Heart left ventricle (tissue), 16 donors: ENCODE data around the gene PRICKLE1. TPM values are rescaled to one million over a fixed set of nuclear protein-coding genes. Genes with fewer than 3 reads are reported as not detected.

Source experiments
- ATAC-seq, 4 donors: fragments of 200-7000 bp; cut with Tn5 transposase; one replicate each; pipeline ENCODE4 v1.9.1; 2020 to 2022; ENCODE audit warnings: moderate library complexity in 4 of 4, mild to moderate bottlenecking in 3 of 4, moderate number of reproducible peaks in 1 of 4
- DNase-seq, 5 donors: peaks; one replicate each; pipeline ENCODE4 v3.0.0-alpha.2; 2020
- H3K27ac ChIP-seq, 12 donors: fragments of 200-600 bp; sonication (generic) in 4 of 12; one replicate each; pipeline versions ENCODE4 v1.5.0 to v1.8.0; 2016 to 2022; ENCODE audit warnings: mild to moderate bottlenecking in 2 of 12
- H3K27me3 ChIP-seq, 9 donors: fragments of 200-600 bp; sonication (generic) in 2 of 9; one replicate each; pipeline versions ENCODE4 v1.5.1 to v1.8.0; 2016 to 2022; ENCODE audit warnings: mild to moderate bottlenecking in 3 of 9
- H3K36me3 ChIP-seq, 9 donors: fragments of 200-600 bp; sonication (generic) in 2 of 9; one replicate each; pipeline versions ENCODE4 v1.5.0 to v1.8.0; 2018 to 2022; ENCODE audit warnings: mild to moderate bottlenecking in 2 of 9
- H3K4me1 ChIP-seq, 12 donors: fragments of 200-600 bp; sonication (generic) in 4 of 12; one replicate each; pipeline versions ENCODE4 v1.5.0 to v1.8.0; 2016 to 2022; ENCODE audit warnings: mild to moderate bottlenecking in 3 of 12
- H3K4me3 ChIP-seq, 12 donors: fragments of 200-600 bp; sonication (generic) in 4 of 12; one replicate each; pipeline versions ENCODE4 v1.5.0 to v1.8.0; 2017 to 2022; ENCODE audit warnings: mild to moderate bottlenecking in 9 of 12, moderate library complexity in 4 of 12
- H3K9me3 ChIP-seq, 12 donors: fragments of 200-600 bp; sonication (generic) in 4 of 12; one replicate each; pipeline versions ENCODE4 v1.5.0 to v1.8.0; 2016 to 2022; ENCODE audit warnings: mild to moderate bottlenecking in 1 of 12
- POLR2A ChIP-seq, 2 donors: fragments of 450-650 bp; IDR thresholded peaks; one replicate each; pipeline ENCODE4 v1.6.1; 2017; ENCODE audit warnings: antibody characterized with exemption in 2 of 2, mild to moderate bottlenecking in 2 of 2, moderate library complexity in 2 of 2
- WGBS, 4 donors: extraction: QIAGEN DNeasy Blood & Tissue Kit in 2 of 4; methylation state at CpG; one replicate each; pipeline versions ENCODE4 v1.1.5 to v1.1.7; 2013 to 2018; 5-methylcytosine and 5-hydroxymethylcytosine counted together
- intact Hi-C, 10 donors: fragments of 100-400 bp; cut with DNase I; formaldehyde crosslinking; loops; one replicate each; pipeline versions ENCODE4 v1.11.1 to v1.14.2; 2022
- polyA plus RNA-seq, 2 donors: library from polyadenylated mRNA; stranded (reverse); fragments of 200-250 nt; gene quantifications; one replicate each; pipeline ENCODE4 v1.2.3, GENCODE V29; 2013
- total RNA-seq, 9 donors: library from RNA; depleted of rRNA in 2 of 9; stranded (reverse); fragments of >200 nt in 2 of 9; fragmentation: NEBNext Ultra II Directional in 3 of 9; extraction: Animal tissue kit (Norgen Biotek cat#: 25700) in 3 of 9; gene quantifications; one replicate each; pipeline versions ENCODE4 v1.1.0 to v1.2.4, GENCODE V29; 2016 to 2023
- TF ChIP-seq, protein P1 (sequence below), 12 donors: fragments of 200-600 bp; sonication (generic) in 4 of 12; IDR thresholded peaks; one replicate each; pipeline versions ENCODE4 v1.5.0 to v1.8.0; 2018 to 2022; ENCODE audit warnings: antibody characterized with exemption in 12 of 12, mild to moderate bottlenecking in 5 of 12
- donor health status: ischemic (EF 13 %, LVEDD 7.1; RV severe dilation, severe dysfunction).
- donor health status: healthy with polysubstance abuse.
- donor health status: DM: no; HTN: yes; CAD: no.
- donor health status: DM: no; HTN: no; CAD: no.
- donor health status: ischemic (EF 25% LVEDD 6.9; RV normal size, moderate dysfunction).
- donor health status: ischemic (EF 25% LVEDD 5.7; RV mildly dilated, moderate dysfunction).
- donor health status: healthy.
- donor health status: DM: yes; HTN: yes; CAD: no.
- donor health status: ischemic (EF 35%, LVEDD 5.7; RV mildly dilated, moderate dysfunction).
- donor health status: nonischemic (EF 11% LVEDD 7.7; RV severe dilation, severe dysfunction).
- donor health status: DM: yes; HTN: yes; CAD: no.
- donor health status: PGD.
- donor health status: ischemic (EF 29% LVEDD 5.4; RV normal size, mild dysfunction).
- donor health status: nonischemic (EF 23%, LVEDD 6.1; RV moderate dilation, normal function).

The PRICKLE1 gene
- total and polyA plus RNA-seq, 11 donors, result 3.2 to 39.2 (median 20.7) TPM

DNA sequence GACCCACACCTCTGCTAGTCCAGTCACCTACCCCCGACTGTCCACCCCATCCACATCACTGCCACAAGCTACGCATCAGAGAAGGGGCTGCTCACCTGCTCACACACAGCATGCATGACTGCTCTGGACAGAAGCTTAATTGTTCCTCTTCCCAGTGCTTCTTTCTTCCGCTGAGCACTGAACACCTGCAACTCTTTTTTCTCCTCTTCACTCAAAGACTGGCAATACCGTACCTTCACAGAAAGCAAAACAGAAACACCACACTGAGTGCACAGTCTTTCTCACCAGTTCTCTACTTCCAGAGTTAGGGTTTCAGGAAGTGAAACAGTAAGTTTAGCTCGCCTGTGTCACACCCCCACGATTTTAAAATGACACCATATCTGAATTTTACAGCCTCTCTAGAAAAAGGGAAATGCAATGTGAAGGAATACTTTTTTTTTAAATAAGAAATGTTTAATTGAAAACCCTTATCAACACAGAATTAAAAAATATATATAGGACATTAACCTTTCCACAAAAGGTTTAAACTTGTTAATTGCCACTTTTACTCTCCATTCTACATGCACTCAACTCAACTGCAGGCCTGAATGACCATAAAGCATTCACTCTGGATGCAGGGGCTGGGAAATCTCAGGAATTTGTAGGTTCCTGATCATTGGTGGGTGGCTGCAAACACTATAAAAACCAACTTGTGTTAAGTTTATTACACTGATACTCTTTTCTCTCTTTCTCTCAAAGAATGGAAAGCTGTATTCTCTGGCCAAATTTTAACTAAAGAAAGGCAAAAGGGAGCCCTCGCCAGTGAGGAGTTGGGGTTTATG lies 120.0 kb downstream of the PRICKLE1 start:
- ATAC-seq, result peak in 1 of 4 donors; percentile 31
- H3K4me3 ChIP-seq, result peak overlapping the region in 5 of 12 donors; percentile 3 to 52 (median 7)
- TF ChIP-seq, protein P1, sequence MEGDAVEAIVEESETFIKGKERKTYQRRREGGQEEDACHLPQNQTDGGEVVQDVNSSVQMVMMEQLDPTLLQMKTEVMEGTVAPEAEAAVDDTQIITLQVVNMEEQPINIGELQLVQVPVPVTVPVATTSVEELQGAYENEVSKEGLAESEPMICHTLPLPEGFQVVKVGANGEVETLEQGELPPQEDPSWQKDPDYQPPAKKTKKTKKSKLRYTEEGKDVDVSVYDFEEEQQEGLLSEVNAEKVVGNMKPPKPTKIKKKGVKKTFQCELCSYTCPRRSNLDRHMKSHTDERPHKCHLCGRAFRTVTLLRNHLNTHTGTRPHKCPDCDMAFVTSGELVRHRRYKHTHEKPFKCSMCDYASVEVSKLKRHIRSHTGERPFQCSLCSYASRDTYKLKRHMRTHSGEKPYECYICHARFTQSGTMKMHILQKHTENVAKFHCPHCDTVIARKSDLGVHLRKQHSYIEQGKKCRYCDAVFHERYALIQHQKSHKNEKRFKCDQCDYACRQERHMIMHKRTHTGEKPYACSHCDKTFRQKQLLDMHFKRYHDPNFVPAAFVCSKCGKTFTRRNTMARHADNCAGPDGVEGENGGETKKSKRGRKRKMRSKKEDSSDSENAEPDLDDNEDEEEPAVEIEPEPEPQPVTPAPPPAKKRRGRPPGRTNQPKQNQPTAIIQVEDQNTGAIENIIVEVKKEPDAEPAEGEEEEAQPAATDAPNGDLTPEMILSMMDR (IDR thresholded peaks at IDR 0.05), result no peak
- no peak for TF ChIP-seq POLR2A (IDR thresholded peaks at IDR 0.05)

DNA sequence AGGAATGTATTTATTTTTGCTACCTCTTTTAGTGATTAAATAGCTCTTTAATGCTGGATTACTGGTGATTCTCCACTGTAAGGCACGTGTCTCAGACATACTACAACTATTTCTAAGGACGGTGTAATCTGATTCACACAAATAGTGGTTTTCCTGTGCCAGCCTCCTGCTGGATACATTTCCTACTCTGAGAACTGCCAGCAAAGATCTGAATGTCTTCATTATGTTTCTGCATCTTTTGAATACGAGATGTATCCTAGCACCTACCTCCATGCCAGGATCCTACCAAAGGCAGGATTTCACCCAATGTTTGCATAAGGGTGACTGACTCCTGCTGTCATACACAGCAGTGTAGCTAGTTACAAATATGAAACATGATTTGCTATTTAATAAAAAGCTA lies 120.6 kb downstream of the PRICKLE1 start:
- DNase-seq (no peak), ATAC-seq (no peak)
- intact Hi-C loops, result loop anchor here in 1 of 10 donors (10.0 kb wide), 1 partner anchor 134 kb away; no protein-coding TSS in a partner anchor
- peak overlapping the region in 10 of 12 donors; percentile 3 to 67 (median 39) for H3K27ac ChIP-seq
- H3K9me3 ChIP-seq, result no peaks in the 10 kb centered on the region
- no peaks in the 10 kb centered on the region for H3K27me3 ChIP-seq
- TF ChIP-seq, protein P1 (IDR thresholded peaks at IDR 0.05), result no peak
- no peak for TF ChIP-seq POLR2A (IDR thresholded peaks at IDR 0.05)
- 34 to 50% (median 48%) methylated on average over 3 of the region's 3 CpGs for WGBS, 4 donors
- H3K36me3 ChIP-seq, result peaks cover 0 to 84% (median 56%) of the 10 kb centered on the region in 9 donors
- H3K4me1 ChIP-seq, result peaks cover 0 to 58% (median 31%) of the 10 kb centered on the region in 12 donors
- peak overlapping the region in 5 of 12 donors; percentile 3 to 52 (median 7) for H3K4me3 ChIP-seq

More for the DNA sequence above, 120.0 kb downstream of the PRICKLE1 start:
- DNase-seq, result no peak
- Histone ChIP-seq H3K4me1 (peaks cover 3 to 64% (median 37%) of the 10 kb centered on the region in 12 donors), H3K27me3 (no peaks in the 10 kb centered on the region), H3K27ac (peak overlapping the region in 5 of 12 donors; percentile 32 to 67 (median 61)), H3K36me3 (peaks cover 0 to 77% (median 50%) of the 10 kb centered on the region in 9 donors), H3K9me3 (no peaks in the 10 kb centered on the region)
- WGBS, 4 donors, result 75 to 83% (median 82%) methylated on average over 7 of the region's 7 CpGs
- intact Hi-C loops, result loop anchor here in 3 of 10 donors (10.0 kb wide), 3 partner anchors 135 to 325 kb away; partner anchors contain the start of genes GXYLT1 (in 1 of the 3) and YAF2 (in 1 of the 3)

DNA sequence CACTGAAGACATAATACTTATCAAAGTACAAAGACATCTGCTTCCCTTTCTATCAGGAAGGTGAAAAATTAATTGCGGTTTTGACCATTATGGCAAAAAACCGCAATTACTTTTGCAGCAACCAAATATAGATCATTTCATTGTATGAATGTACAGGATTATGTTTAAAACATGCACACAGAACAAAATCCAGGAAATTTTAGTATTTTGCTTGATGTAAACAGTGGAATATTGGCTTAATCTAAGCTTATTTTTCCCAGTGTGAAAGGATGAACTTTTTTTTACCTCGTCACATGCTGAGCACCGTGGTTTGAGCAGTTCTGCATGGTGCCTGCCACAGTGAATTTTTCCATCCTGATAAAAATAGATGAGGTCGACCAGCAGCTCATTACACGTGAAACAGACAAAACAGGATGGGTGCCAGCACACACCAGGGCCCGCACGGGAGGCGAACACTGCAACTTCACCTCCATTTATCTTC lies 121.2 kb downstream of the PRICKLE1 start:
- 36 to 43% (median 40%) methylated on average over 9 of the region's 9 CpGs for WGBS, 4 donors
- intact Hi-C loops, result loop anchor here in 1 of 10 donors (10.0 kb wide), 1 partner anchor 134 kb away; no protein-coding TSS in a partner anchor
- Histone ChIP-seq H3K4me3 (peak overlapping the region in 1 of 12 donors; percentile 52), H3K36me3 (peaks cover 0 to 89% (median 62%) of the 10 kb centered on the region in 9 donors), H3K27me3 (no peaks in the 10 kb centered on the region), H3K27ac (peak overlapping the region in 10 of 12 donors; percentile 3 to 67 (median 39)), H3K9me3 (no peaks in the 10 kb centered on the region), H3K4me1 (peaks cover 0 to 55% (median 26%) of the 10 kb centered on the region in 12 donors)
- ATAC-seq (peak; percentile 82 to 86 (median 84)), DNase-seq (peak in 4 of 5 donors; percentile 53 to 69 (median 60))
- TF ChIP-seq, protein P1 (IDR thresholded peaks at IDR 0.05), result no peak
- no peak for TF ChIP-seq POLR2A (IDR thresholded peaks at IDR 0.05)

DNA sequence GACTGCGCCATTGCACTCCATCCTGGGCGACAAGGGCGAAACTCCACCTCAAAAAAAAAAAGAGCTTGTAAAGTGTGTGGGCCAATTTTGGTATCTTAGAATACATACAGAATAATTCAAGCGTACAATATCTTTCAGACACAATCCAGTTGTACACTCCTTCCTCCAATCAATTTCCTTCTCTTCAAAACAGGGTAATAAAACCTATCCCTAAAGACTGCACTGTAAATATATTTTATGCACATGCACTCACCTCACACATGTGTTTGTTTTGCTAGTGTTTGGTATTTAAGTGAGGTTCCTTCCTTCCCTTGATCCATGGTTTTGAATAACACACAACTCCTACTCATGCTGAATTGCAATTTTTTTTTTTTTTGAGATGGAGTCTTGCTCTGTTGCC lies 125.9 kb downstream of the PRICKLE1 start:
- Histone ChIP-seq H3K4me1 (peaks cover 3 to 23% (median 11%) of the 10 kb centered on the region in 12 donors), H3K4me3 (no peak overlapping the region), H3K9me3 (no peaks in the 10 kb centered on the region), H3K36me3 (peaks cover 0 to 99% (median 68%) of the 10 kb centered on the region in 9 donors), H3K27ac (no peak overlapping the region), H3K27me3 (no peaks in the 10 kb centered on the region)
- DNase-seq (no peak), ATAC-seq (no peak)
- TF ChIP-seq, protein P1 (IDR thresholded peaks at IDR 0.05), result no peak
- TF ChIP-seq POLR2A (IDR thresholded peaks at IDR 0.05), result no peak
- WGBS, 4 donors, result 93 to 99% (median 97%) methylated on average over 4 of the region's 4 CpGs
- intact Hi-C loops, result loop anchor here in 1 of 10 donors (10.0 kb wide), 1 partner anchor 129 kb away; no protein-coding TSS in a partner anchor
